Loucy (cell line): Measurements from ENCODE around the gene CNTN2.

Source experiments
- CTCF ChIP-seq: fragments of 200-600 bp; sonication (generic); conservative IDR thresholded peaks from 2 replicates; pipeline ENCODE4 v1.5.1; 2014; ENCODE audit warnings: mild to moderate bottlenecking, antibody characterized with exemption, low read length
- EZH2phosphoT487 ChIP-seq: fragments of 200-600 bp; IDR thresholded peaks from 2 replicates; pipeline ENCODE4 v1.6.1; 2018; ENCODE audit warnings: antibody characterized with exemption, mild to moderate bottlenecking, moderate library complexity, borderline replicate concordance

GRCh38 chr1:205109711-205110110 lies 66.7 kb downstream of the CNTN2 start:
- TF ChIP-seq CTCF: no peak
- no peak for TF ChIP-seq EZH2phosphoT487
